Karpas-422 (cell line): Measurements from ENCODE around the gene IPMK. TPM values are rescaled to one million over a fixed set of nuclear protein-coding genes. Genes with fewer than 3 reads are reported as not detected.

Source experiments
- DNase-seq: peaks from one replicate; pipeline ENCODE4 v3.0.0-alpha.2; 2015
- H2AFZ ChIP-seq: fragments of 200-600 bp; sonication (generic); 2 replicates; pipeline ENCODE4 v1.6.1; 2014; ENCODE audit warnings: antibody characterized with exemption, low read length, mixed read lengths
- H3K27ac ChIP-seq: fragments of 200-600 bp; sonication (generic); 2 replicates; pipeline ENCODE4 v1.5.1; 2014; ENCODE audit warnings: mild to moderate bottlenecking, low read length, moderate library complexity
- H3K27me3 ChIP-seq: fragments of 200-600 bp; sonication (generic); 2 replicates; pipeline ENCODE4 v1.6.1; 2014; ENCODE audit warnings: low read length, mixed read lengths
- H3K36me3 ChIP-seq: fragments of 200-600 bp; sonication (generic); 2 replicates; pipeline ENCODE4 v1.6.1; 2014; ENCODE audit warnings: low read length, mixed read lengths; ENCODE audit not compliant: insufficient read depth
- H3K4me1 ChIP-seq: fragments of 200-600 bp; sonication (generic); 2 replicates; pipeline ENCODE4 v1.6.1; 2014; ENCODE audit warnings: mild to moderate bottlenecking, low read length, mixed read lengths
- H3K4me2 ChIP-seq: fragments of 200-600 bp; sonication (generic); 2 replicates; pipeline ENCODE4 v1.6.1; 2014; ENCODE audit warnings: low read length, low read depth, mild to moderate bottlenecking; ENCODE audit not compliant: poor library complexity, severe bottlenecking
- H3K4me3 ChIP-seq: fragments of 200-600 bp; sonication (generic); 2 replicates; pipeline ENCODE4 v1.5.1; 2014; ENCODE audit warnings: mild to moderate bottlenecking, antibody characterized with exemption, low read length, mixed read lengths
- H3K79me2 ChIP-seq: fragments of 200-600 bp; sonication (generic); 2 replicates; pipeline ENCODE4 v1.6.1; 2014; ENCODE audit warnings: mild to moderate bottlenecking, low read length, mixed read lengths
- H3K9ac ChIP-seq: fragments of 200-600 bp; sonication (generic); 2 replicates; pipeline ENCODE4 v1.6.0; 2014; ENCODE audit warnings: low read length
- H3K9me2 ChIP-seq: fragments of 200-600 bp; sonication (generic), shearing (Covaris generic); replicated peaks from 2 replicates; pipeline ENCODE4 v1.6.0; 2014; ENCODE audit warnings: mild to moderate bottlenecking, low read length, moderate library complexity; ENCODE audit not compliant: insufficient read depth
- H3K9me3 ChIP-seq: fragments of 300-700, 200-600 bp; sonication (generic); 2 replicates; pipeline ENCODE4 v1.6.1; 2014; ENCODE audit warnings: low read length, mixed read lengths
- H4K20me1 ChIP-seq: fragments of 200-600 bp; sonication (generic); 2 replicates; pipeline ENCODE4 v1.6.1; 2014; ENCODE audit warnings: mild to moderate bottlenecking, antibody characterized with exemption, low read length, low read depth; ENCODE audit not compliant: insufficient read depth
- total RNA-seq: library from RNA; depleted of rRNA; stranded (reverse); fragments of >200 nt; shearing (Covaris generic); gene quantifications from 2 replicates; pipeline ENCODE4 v1.2.3, GENCODE V29; 2014; ENCODE audit warnings: low replicate concordance

The IPMK gene
- total RNA-seq, 1 experiment from 2014 or later = 25.2 TPM

- no peak overlapping the region for H3K4me3 ChIP-seq
- no peak overlapping the region for H2AFZ ChIP-seq
- no peak overlapping the region for H3K27ac ChIP-seq
- no peaks in the 10 kb centered on the region for H4K20me1 ChIP-seq
- no peaks in the 10 kb centered on the region for H3K27me3 ChIP-seq
- peaks cover 21% of the 10 kb centered on the region for H3K36me3 ChIP-seq
- H3K9me3 ChIP-seq = no peaks in the 10 kb centered on the region
- no peaks in the 10 kb centered on the region for H3K4me1 ChIP-seq
- peaks cover 60% of the 10 kb centered on the region for H3K79me2 ChIP-seq
- no peaks in the 10 kb centered on the region for H3K9me2 ChIP-seq
- no peak for DNase-seq
- H3K4me2 ChIP-seq = no peak overlapping the region
- H3K9ac ChIP-seq = no peak overlapping the region
Measured at GRCh38 chr10:58206251-58206650, 61.4 kb downstream of the IPMK start.

DNA sequence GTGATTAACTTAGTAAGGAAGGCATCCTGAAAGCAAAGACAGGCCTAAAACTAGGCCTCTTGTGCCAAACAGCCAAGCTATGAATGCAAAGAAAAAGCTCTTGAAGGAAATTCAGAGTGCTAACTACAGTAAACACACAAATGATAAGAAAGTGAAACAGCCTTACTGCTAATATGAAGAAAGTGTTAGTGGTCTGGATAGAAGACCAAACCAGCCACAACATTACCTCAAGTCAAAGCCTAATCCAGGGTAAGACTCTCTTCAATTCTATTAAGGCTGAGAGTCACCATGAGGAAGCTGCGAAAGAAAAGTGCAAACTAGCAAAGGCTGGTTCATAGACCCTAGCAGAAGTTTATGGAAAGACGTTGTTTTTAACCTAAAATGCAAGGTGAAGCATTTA is 66.0 kb downstream of the IPMK start:
- no peak overlapping the region for H3K4me3 ChIP-seq
- no peaks in the 10 kb centered on the region for H3K9me2 ChIP-seq
- no peak overlapping the region for H3K27ac ChIP-seq
- peaks cover 46% of the 10 kb centered on the region for H3K79me2 ChIP-seq
- H2AFZ ChIP-seq = no peak overlapping the region
- peaks cover 13% of the 10 kb centered on the region for H3K36me3 ChIP-seq
- H3K27me3 ChIP-seq = no peaks in the 10 kb centered on the region
- H3K4me2 ChIP-seq = no peak overlapping the region
- DNase-seq = no peak
- H3K9me3 ChIP-seq = no peaks in the 10 kb centered on the region
- H3K4me1 ChIP-seq = no peaks in the 10 kb centered on the region
- H3K9ac ChIP-seq = no peak overlapping the region
- no peaks in the 10 kb centered on the region for H4K20me1 ChIP-seq

DNA sequence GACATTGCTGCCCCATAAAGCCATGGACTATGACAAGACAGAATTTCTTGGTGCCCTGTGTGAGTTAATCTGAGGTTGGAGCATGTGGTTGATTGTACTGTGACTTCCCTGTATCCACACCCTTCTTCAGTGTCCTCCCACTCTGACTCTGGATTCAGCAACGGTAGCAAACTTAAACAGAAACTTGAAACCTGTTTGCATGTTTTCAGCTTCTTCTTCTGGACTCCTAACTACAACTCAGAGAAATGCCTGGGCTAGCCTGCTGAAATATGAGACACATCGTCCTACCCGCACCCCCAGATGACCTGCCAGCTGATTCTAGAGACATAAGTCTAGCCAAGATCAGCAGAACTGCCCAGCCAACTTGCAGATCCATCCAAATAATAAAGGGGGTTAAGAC is 78.4 kb downstream of the IPMK start:
- Histone ChIP-seq H3K36me3 (peaks cover 3% of the 10 kb centered on the region; the same call in 1 of the 2 replicates), H2AFZ (no peak overlapping the region), H4K20me1 (no peaks in the 10 kb centered on the region; the same call in 1 of the 2 replicates), H3K4me3 (no peak overlapping the region), H3K27me3 (no peaks in the 10 kb centered on the region), H3K9ac (no peak overlapping the region), H3K9me3 (no peaks in the 10 kb centered on the region), H3K4me2 (no peak overlapping the region), H3K27ac (no peak overlapping the region), H3K4me1 (no peaks in the 10 kb centered on the region), H3K79me2 (no peaks in the 10 kb centered on the region), H3K9me2 (no peaks in the 10 kb centered on the region; the same call in 1 of the 2 replicates)
- DNase-seq = no peak

- Histone ChIP-seq H3K9ac (no peak overlapping the region), H3K27me3 (no peaks in the 10 kb centered on the region), H3K4me3 (no peak overlapping the region), H3K36me3 (no peaks in the 10 kb centered on the region), H3K27ac (no peak overlapping the region), H3K9me2 (no peaks in the 10 kb centered on the region), H3K4me1 (no peaks in the 10 kb centered on the region), H3K79me2 (no peaks in the 10 kb centered on the region), H3K9me3 (no peaks in the 10 kb centered on the region), H4K20me1 (no peaks in the 10 kb centered on the region), H3K4me2 (no peak overlapping the region), H2AFZ (no peak overlapping the region)
- DNase-seq = no peak
Measured at GRCh38 chr10:58184120-58184670, 83.5 kb downstream of the IPMK start.

DNA sequence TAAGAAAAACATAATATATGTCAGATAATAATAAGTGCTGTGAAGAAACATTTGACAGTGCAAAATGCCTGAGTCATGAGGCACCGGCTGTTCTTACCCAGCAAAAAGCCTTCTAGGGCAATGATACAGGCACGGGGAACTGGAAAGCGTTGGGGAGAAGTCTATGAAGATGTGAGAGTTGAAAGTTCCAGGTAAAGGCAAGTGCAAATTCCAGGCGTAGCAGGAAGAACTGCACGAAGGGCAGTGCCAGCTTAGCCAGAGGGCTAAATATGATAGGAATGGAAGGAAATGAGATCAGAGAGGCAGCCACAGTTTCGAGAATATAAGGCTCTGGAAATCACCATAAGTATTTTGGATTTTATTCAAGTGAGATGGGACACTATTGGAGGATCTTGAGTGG is 87.0 kb downstream of the IPMK start:
- Histone ChIP-seq H3K4me1 (no peaks in the 10 kb centered on the region), H3K4me2 (no peak overlapping the region), H3K79me2 (no peaks in the 10 kb centered on the region), H3K9ac (no peak overlapping the region), H2AFZ (no peak overlapping the region), H3K36me3 (no peaks in the 10 kb centered on the region), H3K9me2 (no peaks in the 10 kb centered on the region), H3K4me3 (no peak overlapping the region), H3K27ac (no peak overlapping the region), H3K27me3 (no peaks in the 10 kb centered on the region), H4K20me1 (no peaks in the 10 kb centered on the region), H3K9me3 (no peaks in the 10 kb centered on the region)
- DNase-seq = no peak

- Histone ChIP-seq H3K4me3 (no peak overlapping the region), H3K4me1 (no peaks in the 10 kb centered on the region), H3K4me2 (no peak overlapping the region), H2AFZ (no peak overlapping the region), H4K20me1 (no peaks in the 10 kb centered on the region), H3K27ac (no peak overlapping the region), H3K79me2 (no peaks in the 10 kb centered on the region), H3K9me2 (no peaks in the 10 kb centered on the region), H3K9ac (no peak overlapping the region), H3K9me3 (no peaks in the 10 kb centered on the region), H3K27me3 (no peaks in the 10 kb centered on the region), H3K36me3 (no peaks in the 10 kb centered on the region)
- no peak for DNase-seq
Measured at GRCh38 chr10:58179238-58179637, 88.5 kb downstream of the IPMK start.

DNA sequence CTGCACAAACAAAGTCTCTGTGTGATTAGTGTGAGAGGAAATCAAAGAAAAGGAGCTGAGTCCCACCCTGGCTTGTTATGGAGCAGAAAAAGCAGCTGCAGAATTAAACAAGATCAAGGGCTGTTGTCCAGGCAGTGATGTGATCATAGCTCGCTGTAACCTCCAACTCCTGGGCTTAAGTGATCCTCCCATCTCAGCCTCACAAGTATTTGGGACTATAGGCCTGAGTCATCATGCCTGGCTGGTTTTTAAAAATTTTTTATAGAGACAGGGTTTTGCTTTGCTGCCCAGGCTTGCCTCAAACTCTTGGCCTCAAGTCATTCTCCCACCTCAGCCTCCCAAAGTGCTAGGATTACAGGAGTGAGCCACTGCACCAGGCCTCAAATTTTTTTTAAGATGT is 88.9 kb downstream of the IPMK start:
- no peak overlapping the region for H3K4me3 ChIP-seq
- no peaks in the 10 kb centered on the region for H3K9me2 ChIP-seq
- H3K27ac ChIP-seq = no peak overlapping the region
- no peaks in the 10 kb centered on the region for H3K36me3 ChIP-seq
- no peaks in the 10 kb centered on the region for H4K20me1 ChIP-seq
- H3K79me2 ChIP-seq = no peaks in the 10 kb centered on the region
- no peak overlapping the region for H2AFZ ChIP-seq
- DNase-seq = no peak
- H3K4me2 ChIP-seq = no peak overlapping the region
- no peaks in the 10 kb centered on the region for H3K9me3 ChIP-seq
- no peak overlapping the region for H3K9ac ChIP-seq
- no peaks in the 10 kb centered on the region for H3K27me3 ChIP-seq
- no peaks in the 10 kb centered on the region for H3K4me1 ChIP-seq

DNA sequence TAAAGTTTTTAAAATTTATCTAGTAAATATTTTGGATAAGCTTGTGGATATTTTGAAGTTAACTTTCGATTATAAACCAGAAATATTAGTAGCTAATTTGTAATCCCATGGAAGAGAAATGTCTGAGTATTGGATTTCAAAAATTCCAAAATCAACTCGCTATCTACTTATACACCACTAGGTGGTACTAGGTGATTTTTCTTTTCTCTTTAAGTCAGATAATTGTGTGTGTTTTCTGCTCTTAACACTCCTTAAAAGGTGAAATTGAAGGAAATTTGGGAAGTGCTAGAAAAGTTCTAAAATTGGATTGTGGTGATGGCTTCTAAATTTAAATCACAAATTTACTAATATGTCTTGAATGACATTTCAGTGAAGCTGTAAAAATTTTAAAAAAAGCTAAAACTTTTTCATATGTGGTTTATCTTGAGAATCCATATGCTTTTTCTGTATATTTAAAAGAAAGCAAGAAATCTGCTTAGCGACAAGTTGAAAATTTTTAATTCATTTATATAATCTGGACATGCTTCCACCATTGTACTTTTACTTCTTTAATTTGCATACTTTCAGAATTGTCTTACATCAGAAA is 90.2 kb downstream of the IPMK start:
- DNase-seq = peak; percentile 70
- no peak overlapping the region for H2AFZ ChIP-seq
- no peaks in the 10 kb centered on the region for H3K9me3 ChIP-seq
- no peaks in the 10 kb centered on the region for H4K20me1 ChIP-seq
- no peak overlapping the region for H3K4me3 ChIP-seq
- H3K9me2 ChIP-seq = no peaks in the 10 kb centered on the region
- no peak overlapping the region for H3K27ac ChIP-seq
- H3K27me3 ChIP-seq = no peaks in the 10 kb centered on the region
- H3K9ac ChIP-seq = no peak overlapping the region
- H3K4me1 ChIP-seq = no peaks in the 10 kb centered on the region
- no peaks in the 10 kb centered on the region for H3K79me2 ChIP-seq
- no peaks in the 10 kb centered on the region for H3K36me3 ChIP-seq
- H3K4me2 ChIP-seq = no peak overlapping the region
